ENCODE measurements around the gene THEMIS2.

THEMIS2 gene

DNA sequence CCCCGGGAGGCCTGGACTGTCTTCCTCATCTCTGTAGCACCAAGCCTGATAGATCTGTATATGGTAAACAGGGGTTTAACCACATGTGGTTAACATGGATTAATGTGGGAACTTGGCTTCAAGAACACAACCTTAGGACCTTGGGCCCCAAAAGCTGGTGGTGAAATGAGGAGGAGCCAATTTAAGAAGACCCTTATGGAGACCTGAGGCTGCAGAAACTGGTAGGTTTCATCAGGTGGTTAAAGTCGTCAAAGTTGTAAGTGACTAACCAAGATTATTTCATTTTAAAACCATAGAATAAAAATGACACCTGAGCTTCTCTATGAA is 14.0 kb downstream of the THEMIS2 start:
- TF ChIP-seq, protein P1, sequence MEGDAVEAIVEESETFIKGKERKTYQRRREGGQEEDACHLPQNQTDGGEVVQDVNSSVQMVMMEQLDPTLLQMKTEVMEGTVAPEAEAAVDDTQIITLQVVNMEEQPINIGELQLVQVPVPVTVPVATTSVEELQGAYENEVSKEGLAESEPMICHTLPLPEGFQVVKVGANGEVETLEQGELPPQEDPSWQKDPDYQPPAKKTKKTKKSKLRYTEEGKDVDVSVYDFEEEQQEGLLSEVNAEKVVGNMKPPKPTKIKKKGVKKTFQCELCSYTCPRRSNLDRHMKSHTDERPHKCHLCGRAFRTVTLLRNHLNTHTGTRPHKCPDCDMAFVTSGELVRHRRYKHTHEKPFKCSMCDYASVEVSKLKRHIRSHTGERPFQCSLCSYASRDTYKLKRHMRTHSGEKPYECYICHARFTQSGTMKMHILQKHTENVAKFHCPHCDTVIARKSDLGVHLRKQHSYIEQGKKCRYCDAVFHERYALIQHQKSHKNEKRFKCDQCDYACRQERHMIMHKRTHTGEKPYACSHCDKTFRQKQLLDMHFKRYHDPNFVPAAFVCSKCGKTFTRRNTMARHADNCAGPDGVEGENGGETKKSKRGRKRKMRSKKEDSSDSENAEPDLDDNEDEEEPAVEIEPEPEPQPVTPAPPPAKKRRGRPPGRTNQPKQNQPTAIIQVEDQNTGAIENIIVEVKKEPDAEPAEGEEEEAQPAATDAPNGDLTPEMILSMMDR (IDR thresholded peaks at IDR 0.05; ENCODE audit: unreplicated experiment in 3 of 3): no peak
- Mint-ChIP-seq H3K36me3 (ENCODE audit: low read depth) (peaks cover 30% of the 10 kb centered on the region), H3K27ac (no peak overlapping the region), H3K27me3 (ENCODE audit: low read depth) (no peaks in the 10 kb centered on the region), H3K4me3 (no peak overlapping the region), H3K4me1 (no peaks in the 10 kb centered on the region), H3K9me3 (no peaks in the 10 kb centered on the region)

DNA sequence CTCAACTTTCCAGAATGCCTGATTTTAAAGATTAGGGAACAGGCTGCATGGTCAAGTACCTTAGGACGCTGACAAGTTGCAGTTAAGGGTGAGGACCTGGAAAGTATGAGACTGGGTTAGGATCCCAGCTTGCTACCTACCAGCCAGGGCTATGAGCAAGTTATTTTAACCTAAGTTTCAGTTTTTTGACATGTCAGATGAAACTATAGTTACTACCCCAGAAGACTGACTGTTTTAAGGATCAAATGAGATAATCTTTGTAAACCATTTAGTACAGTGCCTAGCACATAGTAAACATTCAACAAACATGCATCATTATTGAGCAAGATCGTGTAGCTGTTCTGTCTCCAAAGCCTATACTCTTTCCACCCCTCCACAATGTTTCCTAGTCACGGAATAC is 14.4 kb downstream of the THEMIS2 start:
- TF ChIP-seq, protein P1 (IDR thresholded peaks at IDR 0.05; ENCODE audit: unreplicated experiment in 3 of 3): no peak
- Mint-ChIP-seq H3K27me3 (ENCODE audit: low read depth) (no peaks in the 10 kb centered on the region), H3K4me1 (no peaks in the 10 kb centered on the region), H3K4me3 (no peak overlapping the region), H3K27ac (no peak overlapping the region), H3K9me3 (no peaks in the 10 kb centered on the region), H3K36me3 (ENCODE audit: low read depth) (peaks cover 34% of the 10 kb centered on the region)

DNA sequence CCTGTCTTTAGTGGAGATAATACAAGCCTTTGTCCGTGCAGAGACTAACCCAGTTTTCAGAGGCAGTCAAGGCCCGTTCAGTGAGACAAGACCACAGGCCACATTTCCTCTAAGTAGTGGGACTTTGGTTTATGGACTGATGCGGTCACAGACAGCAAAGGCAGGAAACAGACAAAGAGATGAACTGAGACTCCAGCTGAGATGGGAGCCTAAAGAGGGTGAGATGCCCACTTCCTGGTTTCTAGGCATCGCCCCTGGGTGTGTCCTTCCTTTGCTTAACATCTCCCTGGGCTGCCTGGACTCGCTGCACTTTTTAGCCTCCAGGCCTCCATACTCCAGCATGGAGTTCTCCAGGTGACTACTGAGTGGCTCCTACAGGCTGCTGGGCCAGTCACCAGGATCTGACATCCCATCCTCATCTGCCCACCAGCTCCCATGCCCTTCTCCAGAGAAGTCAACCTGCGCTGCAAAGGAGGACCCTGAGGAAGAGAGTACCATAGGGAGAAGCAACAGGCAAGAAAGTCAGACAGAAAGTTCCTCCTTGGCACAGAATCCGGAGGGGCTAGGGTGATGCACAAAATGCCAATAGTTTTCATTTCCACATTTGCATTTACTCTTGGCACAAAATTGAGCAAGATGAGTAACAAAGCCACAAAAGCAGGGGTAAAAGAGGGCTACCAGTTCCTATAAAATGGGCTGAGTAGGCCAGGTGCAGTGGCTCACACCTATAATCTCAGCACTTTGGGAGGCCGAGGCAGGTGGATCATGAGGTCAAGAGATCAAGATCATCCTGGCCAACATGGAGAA is 15.1 kb downstream of the THEMIS2 start:
- TF ChIP-seq, protein P1 (IDR thresholded peaks at IDR 0.05; ENCODE audit: unreplicated experiment in 3 of 3): no peak
- Mint-ChIP-seq H3K9me3 (no peaks in the 10 kb centered on the region), H3K27ac (no peak overlapping the region), H3K4me1 (no peaks in the 10 kb centered on the region), H3K36me3 (ENCODE audit: low read depth) (peaks cover 41% of the 10 kb centered on the region), H3K4me3 (no peak overlapping the region), H3K27me3 (ENCODE audit: low read depth) (no peaks in the 10 kb centered on the region)

DNA sequence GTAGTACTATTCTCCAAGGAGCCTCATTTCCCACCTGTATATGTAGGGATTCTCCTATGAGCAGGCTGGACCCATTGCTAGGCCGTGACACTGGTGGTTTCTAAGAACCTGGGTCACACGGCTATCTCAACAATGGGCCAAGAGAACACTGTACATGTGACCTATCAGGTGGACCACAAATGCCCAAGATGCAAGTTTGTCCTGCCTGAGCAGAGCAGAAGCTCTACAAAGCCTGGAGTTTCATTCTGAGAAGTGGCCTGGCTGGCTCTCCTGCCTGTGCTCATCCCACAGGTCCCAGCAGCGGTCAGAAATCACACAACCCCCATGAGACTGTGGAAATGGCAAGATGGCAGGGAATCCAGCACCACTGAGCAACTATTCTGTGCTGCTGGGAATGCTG is 17.2 kb downstream of the THEMIS2 start:
- Mint-ChIP-seq H3K4me3 (no peak overlapping the region), H3K27ac (no peak overlapping the region), H3K27me3 (ENCODE audit: low read depth) (no peaks in the 10 kb centered on the region), H3K36me3 (ENCODE audit: low read depth) (peaks cover 57% of the 10 kb centered on the region), H3K4me1 (no peaks in the 10 kb centered on the region), H3K9me3 (no peaks in the 10 kb centered on the region)
- TF ChIP-seq, protein P1 (IDR thresholded peaks at IDR 0.05; ENCODE audit: unreplicated experiment in 3 of 3): no peak

DNA sequence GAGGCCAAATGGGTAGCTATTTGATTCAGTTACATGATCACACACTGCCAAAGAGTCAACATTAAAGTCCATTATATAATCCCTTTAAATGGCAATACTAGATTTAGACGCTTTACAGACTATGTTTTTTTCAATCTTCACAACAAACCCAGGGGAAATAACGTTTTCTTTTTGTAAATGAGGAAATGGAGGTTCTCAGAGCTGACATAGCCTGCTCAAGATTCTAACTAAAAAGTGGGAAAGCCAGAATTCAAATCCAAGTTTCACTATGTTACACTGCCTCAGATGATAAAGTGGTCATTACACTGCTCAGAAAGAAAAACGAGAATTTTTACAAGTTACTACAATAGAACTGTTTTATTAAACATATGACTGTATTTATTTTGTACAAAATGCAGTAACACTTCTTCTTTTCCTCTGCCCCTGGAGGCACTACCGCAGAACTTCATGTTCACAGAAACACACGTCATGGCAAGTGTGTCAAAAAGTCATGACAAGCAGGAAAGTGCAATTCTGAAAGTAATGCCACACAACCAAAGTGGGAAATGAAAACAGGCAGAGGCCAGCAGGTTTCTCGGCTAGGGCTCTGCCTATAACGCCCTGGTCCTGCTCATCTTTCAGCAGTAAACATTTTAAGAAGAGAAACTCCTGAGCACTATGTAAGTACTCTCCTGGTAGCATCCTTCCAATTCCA is 19.0 kb downstream of the THEMIS2 start:
- no peaks in the 10 kb centered on the region for H3K27me3 Mint-ChIP-seq (ENCODE audit: low read depth)
- TF ChIP-seq, protein P1 (IDR thresholded peaks at IDR 0.05; ENCODE audit: unreplicated experiment in 3 of 3): no peak
- peaks cover 62% of the 10 kb centered on the region for H3K36me3 Mint-ChIP-seq (ENCODE audit: low read depth)
- no peak overlapping the region for H3K4me3 Mint-ChIP-seq
- no peak overlapping the region for H3K27ac Mint-ChIP-seq
- H3K4me1 Mint-ChIP-seq: no peaks in the 10 kb centered on the region
- H3K9me3 Mint-ChIP-seq: no peaks in the 10 kb centered on the region

DNA sequence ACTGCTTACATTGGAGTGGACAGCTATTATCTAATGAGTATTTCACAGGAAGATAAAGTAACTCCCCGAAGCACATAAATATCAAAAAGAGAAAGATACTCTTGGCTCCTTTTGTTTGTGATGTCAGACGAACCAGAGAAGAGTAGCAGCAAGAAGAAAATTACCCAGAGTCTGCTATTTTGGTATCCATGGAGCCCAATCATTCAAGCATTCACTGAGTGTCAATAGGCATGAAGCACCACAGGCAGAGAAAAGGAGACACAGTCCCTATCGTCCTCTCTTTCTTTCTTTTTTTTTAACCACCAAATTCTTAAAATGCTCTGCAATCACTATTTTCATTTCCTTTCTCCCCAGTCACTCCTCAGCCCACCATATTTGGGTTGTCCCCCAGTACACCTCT is 22.2 kb downstream of the THEMIS2 start:
- TF ChIP-seq, protein P1 (IDR thresholded peaks at IDR 0.05; ENCODE audit: unreplicated experiment in 3 of 3): no peak
- Mint-ChIP-seq H3K4me1 (no peaks in the 10 kb centered on the region), H3K36me3 (ENCODE audit: low read depth) (peaks cover 58% of the 10 kb centered on the region), H3K4me3 (no peak overlapping the region), H3K9me3 (no peaks in the 10 kb centered on the region), H3K27me3 (ENCODE audit: low read depth) (no peaks in the 10 kb centered on the region), H3K27ac (no peak overlapping the region)

All from nephron (organoid).